GM12865 (cell line): ENCODE measurements around the gene GSTO2.

Source experiments
- DNase-seq: peaks from one replicate; pipeline ENCODE4 v3.0.0; 2010; ENCODE audit warnings: low read depth
- H3K4me3 ChIP-seq: 2 replicates; pipeline ENCODE4 v1.5.1; 2011; ENCODE audit warnings: mild to moderate bottlenecking, low read depth, low read length, control low read depth
- CTCF ChIP-seq: IDR thresholded peaks from 2 replicates; pipeline ENCODE4 v1.5.1; 2011; ENCODE audit warnings: low read length, control low read depth, low read depth, inconsistent platforms; ENCODE audit not compliant: insufficient read depth; ENCODE audit errors: missing control alignments

GSTO2 gene

GRCh38 chr10:104300736-104301292, 31.8 kb downstream of the GSTO2 start:
- no peak for DNase-seq
- no peak for TF ChIP-seq CTCF
- H3K4me3 ChIP-seq: no peak overlapping the region

- no peak for DNase-seq
- no peak overlapping the region for H3K4me3 ChIP-seq
- no peak for TF ChIP-seq CTCF
Observed at GRCh38 chr10:104301907-104302690, 33.1 kb downstream of the GSTO2 start.

- no peak for DNase-seq
- no peak overlapping the region for H3K4me3 ChIP-seq
- TF ChIP-seq CTCF: no peak
Observed at GRCh38 chr10:104303594-104304355, 34.8 kb downstream of the GSTO2 start.

GRCh38 chr10:104304356-104304745, 35.4 kb downstream of the GSTO2 start:
- no peak for DNase-seq
- no peak overlapping the region for H3K4me3 ChIP-seq
- TF ChIP-seq CTCF: no peak

- TF ChIP-seq CTCF: no peak
- no peak overlapping the region for H3K4me3 ChIP-seq
- no peak for DNase-seq
Observed at GRCh38 chr10:104304927-104305326, 35.9 kb downstream of the GSTO2 start.

- DNase-seq: no peak
- no peak overlapping the region for H3K4me3 ChIP-seq
- TF ChIP-seq CTCF: no peak
Observed at GRCh38 chr10:104306897-104307296, 37.9 kb downstream of the GSTO2 start.
